H1 (cell line): Measurements from ENCODE around the gene NDUFV1.

Experiments
- CEBPB ChIP-seq: IDR thresholded peaks from 2 replicates; pipeline ENCODE4 v1.6.1; 2012; ENCODE audit warnings: low read depth, low read length
- HDAC2 ChIP-seq, 2 experiments: fragments of 300-600 bp in 1 of 2; sonication (generic) in 1 of 2; IDR thresholded peaks; 2 replicates each; pipeline ENCODE4 v1.6.1; 2011 to 2012; ENCODE audit warnings: low read depth in 2 of 2, low read length in 2 of 2, mild to moderate bottlenecking in 2 of 2, moderate library complexity in 2 of 2, borderline replicate concordance in 1 of 2, inconsistent platforms in 1 of 2
- JUN ChIP-seq: IDR thresholded peaks from 2 replicates; pipeline ENCODE4 v1.6.1; 2011; ENCODE audit warnings: low read depth, mild to moderate bottlenecking, improper control_type of control experiment, low read length
- JUND ChIP-seq: IDR thresholded peaks from 2 replicates; pipeline ENCODE4 v1.6.1; 2011; ENCODE audit warnings: mild to moderate bottlenecking, improper control_type of control experiment, low read length
- KDM1A ChIP-seq: fragments of 200-600, 300-600 bp; sonication (generic); IDR thresholded peaks from 2 replicates; pipeline ENCODE4 v1.7.1; 2016; ENCODE audit warnings: mild to moderate bottlenecking, low read length, borderline replicate concordance
- MAFK ChIP-seq: IDR thresholded peaks from 2 replicates; pipeline ENCODE4 v1.6.1; 2012; ENCODE audit warnings: low read depth, mild to moderate bottlenecking, improper control_type of control experiment, low read length
- NANOG ChIP-seq: IDR thresholded peaks from 2 replicates; pipeline ENCODE4 v1.6.1; 2011; ENCODE audit warnings: low read length, low read depth, mild to moderate bottlenecking, inconsistent platforms; ENCODE audit not compliant: insufficient read depth, poor library complexity, severe bottlenecking
- POLR2A ChIP-seq, 2 experiments: IDR thresholded peaks; 1 replicate in 1 of 2; 2 replicates in 1 of 2; pipeline ENCODE4 v1.6.1; 2011; ENCODE audit warnings: low read depth in 2 of 2, low read length in 2 of 2, mild to moderate bottlenecking in 2 of 2; ENCODE audit errors: control extremely low read depth in 1 of 2
- RNF2 ChIP-seq: fragments of 200-900, 300-1000 bp; sonication (generic); IDR thresholded peaks from 2 replicates; pipeline ENCODE4 v1.7.1; 2016; ENCODE audit warnings: borderline replicate concordance, low read depth, mild to moderate bottlenecking, antibody characterized with exemption, low read length; ENCODE audit not compliant: poor library complexity, severe bottlenecking; ENCODE audit errors: missing control alignments
- SIRT6 ChIP-seq: IDR thresholded peaks from one replicate; pipeline ENCODE4 v1.7.1; 2012; ENCODE audit warnings: low read length, inconsistent platforms
- TF ChIP-seq, protein P1 (sequence below), 3 experiments: IDR thresholded peaks; 1 replicate in 2 of 3; 2 replicates in 1 of 3; pipeline versions ENCODE4 v1.5.1 to v1.6.1; 2011; ENCODE audit warnings: low read length in 3 of 3, mild to moderate bottlenecking in 3 of 3, inconsistent platforms in 2 of 3, low read depth in 1 of 3, moderate library complexity in 1 of 3; ENCODE audit not compliant: insufficient read depth in 1 of 3; ENCODE audit errors: control extremely low read depth in 1 of 3

DNA sequence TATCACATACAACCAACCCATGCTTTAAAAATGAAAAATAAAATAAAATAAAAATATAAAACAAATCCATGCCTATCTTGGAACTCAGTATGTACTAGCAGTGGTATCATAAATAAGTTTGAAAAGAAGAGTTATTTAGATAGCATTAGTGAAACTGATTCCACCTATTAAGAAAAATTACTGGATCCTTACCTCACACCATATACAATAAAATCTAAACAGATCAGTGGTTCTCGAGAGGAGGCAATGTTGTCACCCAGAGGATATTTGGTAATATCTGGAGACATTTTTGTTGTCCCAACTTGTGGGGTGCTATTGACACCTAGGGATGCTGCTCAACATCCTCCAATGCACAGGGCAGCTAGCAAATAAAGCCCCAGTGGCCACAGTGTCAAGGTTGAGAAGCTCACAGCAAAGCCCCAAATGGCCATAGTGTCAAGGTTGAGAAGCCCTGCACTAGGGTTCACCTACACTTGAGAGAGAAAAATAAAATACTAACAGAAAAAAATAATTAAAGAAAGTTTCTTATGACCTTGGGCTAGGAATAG is 9.9 kb upstream of the NDUFV1 start:
- TF ChIP-seq POLR2A (IDR thresholded peaks at IDR 0.05; ENCODE audit: control extremely low read depth in 1 of 2, low read depth in 2 of 2, low read length in 2 of 2) (no peak), NANOG (no peak), SIRT6 (no peak), RNF2 (no peak), CEBPB (no peak), JUN (no peak), MAFK (no peak), JUND (no peak), HDAC2 (IDR thresholded peaks at IDR 0.05; ENCODE audit: borderline replicate concordance in 1 of 2, low read depth in 2 of 2, low read length in 2 of 2) (no peak), KDM1A (no peak)
- TF ChIP-seq, protein P1, sequence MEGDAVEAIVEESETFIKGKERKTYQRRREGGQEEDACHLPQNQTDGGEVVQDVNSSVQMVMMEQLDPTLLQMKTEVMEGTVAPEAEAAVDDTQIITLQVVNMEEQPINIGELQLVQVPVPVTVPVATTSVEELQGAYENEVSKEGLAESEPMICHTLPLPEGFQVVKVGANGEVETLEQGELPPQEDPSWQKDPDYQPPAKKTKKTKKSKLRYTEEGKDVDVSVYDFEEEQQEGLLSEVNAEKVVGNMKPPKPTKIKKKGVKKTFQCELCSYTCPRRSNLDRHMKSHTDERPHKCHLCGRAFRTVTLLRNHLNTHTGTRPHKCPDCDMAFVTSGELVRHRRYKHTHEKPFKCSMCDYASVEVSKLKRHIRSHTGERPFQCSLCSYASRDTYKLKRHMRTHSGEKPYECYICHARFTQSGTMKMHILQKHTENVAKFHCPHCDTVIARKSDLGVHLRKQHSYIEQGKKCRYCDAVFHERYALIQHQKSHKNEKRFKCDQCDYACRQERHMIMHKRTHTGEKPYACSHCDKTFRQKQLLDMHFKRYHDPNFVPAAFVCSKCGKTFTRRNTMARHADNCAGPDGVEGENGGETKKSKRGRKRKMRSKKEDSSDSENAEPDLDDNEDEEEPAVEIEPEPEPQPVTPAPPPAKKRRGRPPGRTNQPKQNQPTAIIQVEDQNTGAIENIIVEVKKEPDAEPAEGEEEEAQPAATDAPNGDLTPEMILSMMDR (IDR thresholded peaks at IDR 0.05; ENCODE audit: control extremely low read depth in 1 of 3, insufficient read depth in 1 of 3, low read depth in 1 of 3, low read length in 3 of 3), result no peak
